GM19025 (cell line): ENCODE results near the gene GNPTAB.

ENCODE experiments used
- ATAC-seq: cut with Tn5 transposase; IDR thresholded peaks from one replicate; pipeline ENCODE4 v1.9.1; 2021; ENCODE audit warnings: mild to moderate bottlenecking, low read depth, moderate library complexity; ENCODE audit not compliant: unreplicated experiment

The GNPTAB gene

GRCh38 chr12:101698800-101699347, 131.9 kb downstream of the GNPTAB start:
- no peak for ATAC-seq

GRCh38 chr12:101697930-101698799, 132.6 kb downstream of the GNPTAB start:
- peak; percentile 16 for ATAC-seq

GRCh38 chr12:101697197-101697929, 133.4 kb downstream of the GNPTAB start, which contains the start of gene CHPT1:
CHPT1 (plus strand) TSS chr12:101697640; CDS start chr12:101697862, 222 bp downstream.
- peak; percentile 71 for ATAC-seq

GRCh38 chr12:101696251-101697196, 134.2 kb downstream of the GNPTAB start:
- peak; percentile 32 for ATAC-seq

- no peak for ATAC-seq
Measured at GRCh38 chr12:101695706-101696105, 135.1 kb downstream of the GNPTAB start.
